HepG2 (cell line): ENCODE measurements around the gene SPTBN5. TPM values are rescaled to one million over a fixed set of nuclear protein-coding genes. Genes with fewer than 3 reads are reported as not detected.

Source experiments
- ATAC-seq: fragments of 200-7000 bp; cut with Tn5 transposase; 3 replicates; pipeline ENCODE4 v1.9.1; 2020; ENCODE audit warnings: mild to moderate bottlenecking, moderate library complexity
- BruUV-seq: library from RNA; stranded (reverse); fragments of 400-500 nt; replicated peaks from 2 replicates; lab custom pipeline; 2021; lab: Mats Ljungman, UMichigan
- CTCF ChIA-PET: fragments of 300-600 bp; formaldehyde crosslinking; extraction: SDS; loops from one replicate; lab custom pipeline; 2021; ENCODE audit warnings: low total read pairs, inconsistent platforms, low intra/inter-chr PET ratio; lab: Yijun Ruan, JAX
- POLR2A ChIA-PET: fragments of 350-600 bp; sonication (Branson Sonifier 250); formaldehyde crosslinking; loops from one replicate; lab custom pipeline; 2020; ENCODE audit warnings: antibody characterized with exemption, inconsistent platforms; lab: Yijun Ruan, JAX
- DNase-seq: peaks from one replicate; pipeline ENCODE4 v3.0.0-alpha.2; 2015; ENCODE audit warnings: low spot score
- FAIRE-seq: peaks from 3 replicates; lab custom pipeline; 2011; peaks lifted over from hg19 to GRCh38; lab: Jason Lieb, UNC
- H2AFZ ChIP-seq: one replicate; pipeline ENCODE4 v1.6.1; 2011; ENCODE audit warnings: low read length, inconsistent platforms
- H3K27ac ChIP-seq: fragments of 300-600 bp; 3 replicates; pipeline ENCODE4 v1.8.0; 2011; ENCODE audit warnings: mixed run types, mild to moderate bottlenecking, mixed read lengths, low read length, inconsistent platforms; ENCODE audit not compliant: insufficient read depth; ENCODE audit errors: extremely low read length
- H3K27me3 ChIP-seq, 2 experiments: fragments of 200-600 bp in 1 of 2; 2 replicates in 1 of 2; 3 replicates in 1 of 2; pipeline versions ENCODE4 v1.6.0 to v1.8.0; 2011; ENCODE audit warnings: low read length in 2 of 2, mild to moderate bottlenecking in 2 of 2, moderate library complexity in 2 of 2, inconsistent platforms in 1 of 2; ENCODE audit not compliant: insufficient read depth in 2 of 2, control insufficient read depth in 1 of 2
- H3K36me3 ChIP-seq, 2 experiments: fragments of 200-600 bp in 1 of 2; replicated peaks in 1 of 2; 2 replicates in 1 of 2; 3 replicates in 1 of 2; pipeline versions ENCODE4 v1.5.1 to v1.8.0; 2011; ENCODE audit warnings: low read length in 2 of 2, inconsistent platforms in 1 of 2; ENCODE audit not compliant: insufficient read depth in 2 of 2, control insufficient read depth in 1 of 2
- H3K4me1 ChIP-seq: 2 replicates; pipeline ENCODE4 v1.5.1; 2012; ENCODE audit warnings: low read length, inconsistent platforms; ENCODE audit not compliant: insufficient read depth
- H3K4me2 ChIP-seq: 2 replicates; pipeline ENCODE4 v1.6.0; 2011; ENCODE audit warnings: low read depth, low read length, inconsistent platforms
- H3K4me3 ChIP-seq, 3 experiments: fragments of 200-600 bp in 1 of 3; sonication (generic), shearing (Covaris generic) in 1 of 3; replicated peaks in 1 of 3; 2 replicates each; pipeline ENCODE4 v1.5.1; 2011 to 2016; ENCODE audit warnings: low read length in 3 of 3, inconsistent platforms in 2 of 3, low read depth in 2 of 3, mild to moderate bottlenecking in 2 of 3, control low read depth in 1 of 3, mixed read lengths in 1 of 3; ENCODE audit not compliant: insufficient read depth in 1 of 3
- H3K79me2 ChIP-seq: one replicate; pipeline ENCODE4 v1.6.1; 2011; ENCODE audit warnings: low read length, inconsistent platforms; ENCODE audit not compliant: insufficient read depth
- H3K9ac ChIP-seq: 2 replicates; pipeline ENCODE4 v1.6.0; 2011; ENCODE audit warnings: mild to moderate bottlenecking, low read depth, low read length, inconsistent platforms; ENCODE audit not compliant: insufficient read depth
- H3K9me3 ChIP-seq: 2 replicates; pipeline ENCODE4 v1.5.1; 2012; ENCODE audit warnings: mild to moderate bottlenecking, low read length
- H4K20me1 ChIP-seq: 2 replicates; pipeline ENCODE4 v1.6.0; 2011; ENCODE audit warnings: inconsistent platforms, mild to moderate bottlenecking, low read length, moderate library complexity; ENCODE audit not compliant: insufficient read depth
- SRSF9 ChIP-seq: fragments of 200-400 bp; formaldehyde crosslinking; IDR thresholded peaks from 2 replicates; pipeline ENCODE4 v1.6.1; 2018; ENCODE audit warnings: borderline replicate concordance, mild to moderate bottlenecking, low read depth, low read length; ENCODE audit not compliant: insufficient read depth, poor library complexity, severe bottlenecking
- U2AF2 ChIP-seq: fragments of 200-400 bp; formaldehyde crosslinking; IDR thresholded peaks from 2 replicates; pipeline ENCODE4 v1.6.1; 2017; ENCODE audit warnings: low read depth, mild to moderate bottlenecking, low read length
- ZNF354B ChIP-seq: sonication (generic); formaldehyde crosslinking; IDR thresholded peaks from 2 replicates; pipeline ENCODE4 v1.8.0; 2022; ENCODE audit warnings: mild to moderate bottlenecking, missing genetic modification reagents
- ZNF614 ChIP-seq: IDR thresholded peaks from 2 replicates; pipeline ENCODE4 v1.6.1; 2018; ENCODE audit warnings: missing biosample characterization, missing genetic modification reagents, inconsistent platforms, borderline replicate concordance
- ZNF629 ChIP-seq: sonication (generic); formaldehyde crosslinking; conservative IDR thresholded peaks from 2 replicates; pipeline ENCODE4 v1.5.0; 2020; ENCODE audit warnings: missing genetic modification reagents
- WGBS: methylation state at CpG from one replicate; pipeline ENCODE4 v1.1.6; 2017; ENCODE audit warnings: low lambda C conversion rate; 5-methylcytosine and 5-hydroxymethylcytosine counted together
- in situ Hi-C: cut with HindIII; loops from 2 replicates; pipeline ENCODE4 v1.10.0; 2017; ENCODE audit warnings: low pct_unique_long_range_greater_than_20kb; ENCODE audit not compliant: extremely low pct_ligation_motif_present
- intact Hi-C: fragments of 100-400 bp; cut with micrococcal nuclease; formaldehyde crosslinking; loops from one replicate; pipeline ENCODE4 v1.10.0; 2022; ENCODE audit not compliant: unreplicated experiment
- polyA plus RNA-seq, 8 experiments: library from polyadenylated mRNA; depleted of rRNA in 3 of 8; stranded (reverse) in 7 of 8; unstranded in 1 of 8; fragments of >200 nt; fragmentation: Illumina TruSeq in 4 of 8; extraction: Trizol in 4 of 8; gene quantifications; 2 replicates each; pipeline versions ENCODE4 v1.2.1 to v1.2.3, GENCODE V29; 2011 to 2016; ENCODE audit warnings: low read depth in 4 of 8, missing spikeins in 1 of 8, mixed read lengths in 1 of 8; ENCODE audit not compliant: insufficient read depth in 1 of 8
- total RNA-seq, 5 experiments: library from RNA; depleted of rRNA; stranded (reverse); fragments of >200 nt; fragmentation: Illumina TruSeq; extraction: Trizol; gene quantifications; 2 replicates each; pipeline ENCODE4 v1.2.3, GENCODE V29; 2016; ENCODE audit warnings: low read depth in 1 of 5

Gene SPTBN5
- total and polyA plus RNA-seq, 2 of the 13 experiments (the other 11 are each of a cell fraction or from before 2014, with no cell fraction given) = 0.01 to 0.07 TPM

DNA sequence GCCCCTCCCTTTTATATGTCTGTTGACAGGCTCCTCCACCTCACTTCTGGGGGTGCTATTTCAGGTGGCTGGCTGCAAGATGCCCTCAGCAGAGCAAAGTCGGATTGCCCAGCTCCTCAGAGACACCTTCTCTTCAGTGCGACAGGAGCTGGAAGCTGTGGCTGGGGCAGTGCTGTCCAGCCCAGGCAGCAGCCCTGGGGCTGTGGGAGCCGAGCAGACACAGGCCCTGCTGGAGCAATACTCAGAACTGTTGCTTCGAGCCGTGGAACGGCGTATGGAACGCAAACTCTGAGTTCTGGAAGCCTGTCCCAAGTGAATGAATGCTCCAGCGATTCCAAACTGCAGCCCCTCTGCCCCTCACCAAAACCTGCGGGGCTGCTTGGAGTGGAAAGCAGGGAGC is 68.7 kb downstream of the SPTBN5 start:
- peaks cover 18% of the 10 kb centered on the region for H3K4me1 ChIP-seq
- no peak overlapping the region for H3K4me3 ChIP-seq
- H4K20me1 ChIP-seq = no peaks in the 10 kb centered on the region
- no peak overlapping the region for H3K27ac ChIP-seq
- ATAC-seq (no peak), DNase-seq (no peak), FAIRE-seq (no peak)
- CTCF ChIA-PET = no interaction called here
- H3K9ac ChIP-seq = no peak overlapping the region
- no peak overlapping the region for H3K4me2 ChIP-seq
- in situ Hi-C loops = no loop called here
- intact Hi-C loops = no loop called here
- H3K27me3 ChIP-seq = no peaks in the 10 kb centered on the region; a peak in 1 of 5 replicates
- no peak for TF ChIP-seq SRSF9
- TF ChIP-seq U2AF2 = no peak
- no peak for TF ChIP-seq ZNF629 (CRISPR knock-in tag)
- TF ChIP-seq, all 625 proteins: peak for 0
- WGBS = 95% methylated on average over 7 of the region's 10 CpGs
- POLR2A ChIA-PET = no interaction called here
- Histone ChIP-seq H3K79me2 (no peaks in the 10 kb centered on the region), H3K9me3 (no peaks in the 10 kb centered on the region), H3K36me3 (peaks cover 0 to 4% of the 10 kb centered on the region in 2 experiments; a peak in 4 of 5 replicates), H2AFZ (no peak overlapping the region)
- BruUV-seq = no TSS peak

- intact Hi-C loops = no loop called here
- 93% methylated on average over 15 of the region's 19 CpGs for WGBS
- no peak for ATAC-seq
Measured at GRCh38 chr15:41824062-41824745, 69.6 kb downstream of the SPTBN5 start.

More at GRCh38 chr15:41824062-41824745, 69.6 kb downstream of the SPTBN5 start:
- DNase-seq = no peak
- TF ChIP-seq ZNF354B (CRISPR knock-in tag) = no peak
- TF ChIP-seq ZNF614 (CRISPR knock-in tag) = no peak
- H3K36me3 ChIP-seq = peaks cover 0 to 4% of the 10 kb centered on the region in 2 experiments; a peak in 4 of 5 replicates
- BruUV-seq = no TSS peak
- H3K9me3 ChIP-seq = no peaks in the 10 kb centered on the region
- ChIA-PET POLR2A (no interaction called here), CTCF (no interaction called here)
- in situ Hi-C loops = no loop called here
- H4K20me1 ChIP-seq = no peaks in the 10 kb centered on the region
- H3K27ac ChIP-seq = no peak overlapping the region
- FAIRE-seq = no peak
- no peaks in the 10 kb centered on the region; a peak in 1 of 5 replicates for H3K27me3 ChIP-seq
- peaks cover 9% of the 10 kb centered on the region for H3K4me1 ChIP-seq
- H3K4me3 ChIP-seq = no peak overlapping the region
- no peaks in the 10 kb centered on the region for H3K79me2 ChIP-seq
- no peak overlapping the region for H3K4me2 ChIP-seq
- no peak overlapping the region for H3K9ac ChIP-seq
- no peak overlapping the region for H2AFZ ChIP-seq
